NCI-H2171 treated with DMSO at 0.1 percent for 48 hours (cell line): ENCODE data around the gene GBP6.
"Not testable (repeated sequence)": the region's sequence is repeated elsewhere in the genome, so short reads cannot be mapped to it uniquely, and the experiment has no call there.

Experiments
- DNase-seq: peaks from one replicate; lab custom pipeline; 2025; lab: John Stamatoyannopoulos, UW

Gene GBP6

DNA sequence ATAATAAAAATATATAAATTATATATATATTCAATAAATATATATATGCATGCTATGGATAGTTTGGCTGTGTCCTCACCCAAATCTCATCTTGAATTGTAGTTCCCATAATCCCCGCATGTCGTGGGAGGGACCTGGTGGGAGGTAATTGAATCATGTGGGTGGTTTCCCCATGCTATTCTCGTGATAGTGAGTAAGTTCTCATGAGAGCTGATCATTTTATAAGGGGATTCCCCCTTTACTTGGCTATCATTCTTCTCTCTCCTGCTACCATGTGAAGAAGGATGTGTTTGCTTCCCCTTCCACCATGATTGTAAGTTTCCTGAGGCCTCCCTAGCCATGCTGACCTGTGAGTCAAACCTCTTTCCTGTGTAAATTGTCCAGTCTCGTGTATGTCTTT, 10.0 kb downstream of the GBP6 start:
- not testable (repeated sequence) for DNase-seq

DNA sequence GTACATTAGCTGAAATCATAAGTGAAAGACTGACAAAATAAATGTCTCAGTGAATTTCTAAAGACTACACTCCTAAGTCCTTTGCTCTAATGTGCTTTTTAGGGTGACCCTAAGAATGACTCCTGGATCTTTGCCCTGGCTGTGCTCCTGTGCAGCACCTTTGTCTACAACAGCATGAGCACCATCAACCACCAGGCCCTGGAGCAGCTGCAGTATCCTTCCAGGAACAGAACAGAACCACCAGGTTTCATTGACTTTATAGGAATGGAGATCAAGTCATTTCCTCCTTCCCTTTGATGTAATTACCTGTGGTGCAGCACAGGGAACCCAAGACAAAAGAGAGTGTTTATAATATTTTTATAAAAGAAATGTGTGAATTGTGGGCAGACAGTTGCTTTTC, 14.1 kb downstream of the GBP6 start:
- DNase-seq, result no peak

DNA sequence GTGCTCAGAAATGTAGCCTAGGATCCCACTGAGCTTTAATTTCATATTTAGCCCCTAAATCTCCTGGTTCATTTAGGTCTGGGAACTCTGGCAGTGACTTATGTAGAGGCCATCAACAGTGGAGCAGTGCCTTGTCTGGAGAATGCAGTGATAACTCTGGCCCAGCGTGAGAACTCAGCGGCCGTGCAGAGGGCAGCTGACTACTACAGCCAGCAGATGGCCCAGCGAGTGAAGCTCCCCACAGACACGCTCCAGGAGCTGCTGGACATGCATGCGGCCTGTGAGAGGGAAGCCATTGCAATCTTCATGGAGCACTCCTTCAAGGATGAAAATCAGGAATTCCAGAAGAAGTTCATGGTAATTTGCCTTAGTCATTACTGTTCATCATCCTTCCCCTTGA, 17.8 kb downstream of the GBP6 start:
- DNase-seq, result no peak

DNA sequence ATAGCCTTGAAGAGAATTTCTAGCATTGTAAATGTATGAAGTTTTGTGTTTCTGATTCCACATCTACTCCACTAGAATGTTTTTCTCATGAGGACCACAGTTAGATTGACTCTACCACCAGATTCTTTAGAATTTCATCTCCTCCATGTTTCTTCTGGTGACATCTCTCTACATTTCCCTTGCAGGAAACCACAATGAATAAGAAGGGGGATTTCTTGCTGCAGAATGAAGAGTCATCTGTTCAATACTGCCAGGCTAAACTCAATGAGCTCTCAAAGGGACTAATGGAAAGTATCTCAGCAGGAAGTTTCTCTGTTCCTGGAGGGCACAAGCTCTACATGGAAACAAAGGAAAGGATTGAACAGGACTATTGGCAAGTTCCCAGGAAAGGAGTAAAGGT, 18.6 kb downstream of the GBP6 start:
- DNase-seq, result no peak

DNA sequence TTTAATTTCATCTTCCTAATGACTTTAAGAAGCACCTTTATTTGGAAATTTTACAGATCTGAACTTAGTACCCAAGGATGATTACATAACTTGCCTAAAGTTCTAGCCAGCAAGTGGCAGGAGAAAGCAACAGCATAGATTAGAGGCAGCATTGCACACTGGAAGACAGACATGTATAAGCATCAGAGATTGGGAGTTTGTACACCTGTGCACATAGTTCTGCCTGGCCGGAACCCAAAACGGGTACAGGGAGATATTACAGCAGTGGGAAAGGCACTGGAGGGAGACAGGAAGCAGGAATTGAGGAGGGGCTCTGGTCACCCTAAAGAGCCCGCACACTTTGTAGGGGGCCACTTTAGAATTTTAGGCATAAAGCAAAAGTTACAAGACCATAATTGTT, 19.3 kb downstream of the GBP6 start:
- DNase-seq, result no peak

DNA sequence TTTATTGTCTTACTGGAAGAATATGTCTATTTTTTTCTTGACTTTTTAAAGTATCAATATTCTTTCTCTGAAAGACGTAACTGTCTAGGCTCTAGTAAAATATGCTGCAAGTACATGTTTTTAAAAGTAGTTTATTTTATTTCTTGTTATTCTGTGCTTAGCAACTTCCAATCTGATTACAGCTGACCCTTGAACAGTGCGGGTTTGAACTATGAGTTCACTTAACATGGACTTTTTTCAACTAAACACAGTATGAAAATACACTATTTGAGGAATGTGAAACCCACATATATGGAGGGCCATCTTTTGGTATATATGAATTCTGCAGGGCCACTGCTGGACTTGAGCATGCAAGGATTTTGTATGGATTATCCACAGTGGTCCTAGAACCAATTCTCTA, 26.8 kb downstream of the GBP6 start:
- DNase-seq, result no peak

DNA sequence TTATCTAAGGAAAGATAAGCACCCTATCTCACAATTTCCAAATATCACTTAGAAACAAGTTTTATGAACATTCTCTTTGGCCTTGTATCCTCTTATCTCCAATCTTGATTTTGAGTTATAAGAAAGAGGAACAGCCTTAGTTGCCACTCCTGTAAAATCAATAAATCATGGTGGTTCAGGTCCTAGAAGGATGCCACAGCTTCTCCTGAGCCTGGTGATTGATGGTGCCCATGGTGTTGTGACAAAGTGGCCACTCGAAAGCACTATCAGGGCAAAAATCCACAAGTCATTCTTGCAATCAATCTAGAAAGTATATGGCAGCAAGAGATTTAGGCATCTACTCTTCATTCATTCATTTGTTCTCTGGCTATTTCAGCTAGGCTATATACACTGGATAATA, 27.8 kb downstream of the GBP6 start:
- DNase-seq, result no peak

DNA sequence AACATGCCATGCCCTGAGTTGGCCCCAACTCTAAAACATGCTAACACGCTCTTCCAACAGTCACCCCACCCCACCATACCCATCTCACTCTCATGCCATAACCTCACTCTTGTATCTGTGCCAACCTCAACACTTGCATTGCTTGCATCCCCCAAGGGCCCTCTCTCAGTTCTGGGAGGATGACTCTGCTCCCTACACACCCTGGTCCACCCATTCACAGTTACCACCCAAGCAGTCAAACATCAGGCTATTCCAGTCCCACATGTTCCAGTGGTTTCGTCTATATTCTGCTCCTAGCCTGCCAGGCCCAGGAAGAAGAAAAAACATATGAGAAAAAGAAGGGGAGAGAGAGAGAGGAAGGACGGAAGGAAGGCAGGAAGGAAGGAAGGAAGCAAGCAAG, 31.0 kb downstream of the GBP6 start:
- no peak for DNase-seq

DNA sequence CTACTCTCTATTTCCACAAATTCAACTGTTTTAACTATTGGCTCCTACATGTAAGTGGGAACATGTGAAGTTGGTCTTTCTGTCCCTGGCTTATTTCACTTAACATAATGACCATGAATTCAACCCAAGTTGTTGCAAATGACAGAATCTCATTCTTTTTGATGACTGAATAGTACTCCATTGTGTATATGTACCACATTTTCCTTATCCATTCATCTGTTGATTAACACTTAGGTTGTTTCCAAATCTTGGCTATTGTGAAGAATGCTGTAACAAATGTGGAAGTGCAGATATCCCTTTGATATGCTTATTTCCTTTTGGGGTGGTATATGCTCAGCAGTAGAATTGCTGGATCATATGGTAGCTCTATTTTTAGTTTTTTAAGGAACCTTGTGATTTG, 33.0 kb downstream of the GBP6 start:
- no peak for DNase-seq

DNA sequence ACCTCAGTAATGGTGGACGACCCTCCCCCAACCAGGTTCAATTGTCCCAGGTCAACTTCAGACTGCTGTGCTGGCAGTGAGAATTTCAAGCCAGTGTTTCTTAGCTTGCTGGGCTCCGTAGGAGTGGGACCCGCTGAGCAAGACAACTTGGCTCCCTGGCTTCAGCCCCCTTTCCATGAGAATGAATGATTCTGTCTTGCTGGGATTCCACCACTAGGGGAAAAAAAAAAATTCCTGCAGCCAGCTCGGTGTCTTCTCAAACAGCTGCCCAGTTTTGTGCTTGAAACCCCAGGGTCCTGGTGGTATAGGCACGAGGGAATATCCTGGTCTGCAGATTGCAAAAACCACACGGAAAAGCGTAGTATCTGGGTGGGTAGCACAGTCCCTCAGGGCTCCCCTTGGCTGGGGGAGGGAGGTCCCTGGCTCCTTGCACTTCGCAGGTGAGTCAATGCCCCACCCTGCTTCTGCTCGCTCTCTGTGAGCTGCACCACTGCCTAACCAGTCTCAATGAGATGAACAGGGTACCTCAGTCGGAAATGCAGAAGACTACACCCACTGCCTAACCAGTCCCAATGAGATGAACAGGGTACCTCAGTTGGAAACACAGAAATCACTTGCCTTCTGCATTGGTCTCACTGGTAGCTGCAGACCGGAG, 41.5 kb downstream of the GBP6 start:
- no peak for DNase-seq

DNA sequence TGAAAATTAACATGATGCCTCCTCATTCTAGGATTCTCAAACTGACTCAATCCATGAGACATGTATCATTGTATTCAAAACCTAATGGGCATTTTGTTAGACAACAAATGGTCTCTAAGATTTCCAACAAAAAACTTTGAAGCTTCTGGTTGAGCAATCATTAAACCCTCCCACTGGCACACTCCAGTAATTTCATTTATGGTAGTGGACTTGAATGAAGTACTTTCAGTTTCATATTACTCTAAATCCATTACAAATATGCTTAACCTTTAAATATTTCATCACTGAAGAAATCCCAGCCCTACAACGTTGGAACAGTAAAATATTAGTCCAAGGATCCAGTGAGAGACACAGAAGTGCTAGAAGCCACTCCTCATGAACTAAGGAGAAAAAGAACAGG, 43.5 kb downstream of the GBP6 start:
- DNase-seq, result no peak

DNA sequence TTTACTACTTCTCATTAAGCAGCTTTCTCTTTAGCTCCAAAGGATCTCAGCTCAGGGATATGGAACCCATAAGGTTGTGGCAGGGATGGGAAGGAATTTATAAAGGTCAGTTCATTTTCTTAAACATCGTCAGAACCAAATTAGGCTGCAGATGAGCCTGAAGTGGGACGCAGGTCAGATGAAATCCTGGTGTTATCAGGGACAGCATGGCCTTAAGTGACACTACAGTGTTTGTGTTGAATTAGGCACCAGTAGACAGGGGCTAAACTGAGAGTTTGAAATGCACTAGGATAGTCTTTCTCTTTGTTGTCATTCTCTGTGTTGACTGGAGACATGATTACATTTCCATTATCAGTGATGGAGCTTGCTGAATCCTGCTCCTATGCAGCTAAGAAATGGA, 43.9 kb downstream of the GBP6 start:
- DNase-seq, result not testable (repeated sequence)

DNA sequence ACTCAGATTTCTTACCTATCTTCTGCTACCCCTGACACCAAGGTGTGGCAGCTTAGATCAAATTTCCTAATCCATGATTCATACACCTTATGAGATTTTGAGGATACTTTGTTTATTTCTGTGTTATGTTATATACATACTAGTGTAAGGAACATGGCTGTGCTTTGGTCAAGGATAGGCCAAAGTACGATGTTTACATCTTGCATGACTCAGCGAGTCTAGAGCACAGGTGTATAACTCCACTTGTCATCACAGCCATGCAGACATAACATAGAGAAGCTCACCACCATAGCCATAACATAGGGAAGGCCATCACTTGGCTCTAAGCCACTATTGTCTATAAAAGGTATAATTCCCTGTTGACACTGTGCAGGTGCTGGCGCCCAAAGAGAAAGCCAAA, 61.2 kb downstream of the GBP6 start:
- no peak for DNase-seq

DNA sequence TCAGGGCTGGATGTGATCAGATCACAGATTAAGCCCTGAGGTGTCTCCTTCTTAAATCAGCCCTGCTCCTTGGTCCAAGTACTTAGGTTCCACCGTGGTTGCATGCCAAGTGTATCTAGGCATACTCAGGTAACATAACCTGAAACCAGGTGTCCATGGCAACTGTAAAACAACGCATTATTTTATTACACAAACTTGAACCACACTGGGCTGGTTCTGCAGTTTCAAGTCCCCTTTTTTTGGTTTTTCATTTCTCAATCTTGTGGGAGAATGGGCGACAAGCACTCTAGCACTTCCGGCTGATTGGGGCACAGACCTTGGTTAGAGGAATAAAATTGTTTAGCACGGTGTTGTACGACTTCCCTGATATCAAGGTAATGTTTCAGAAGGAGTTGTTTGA, 65.2 kb downstream of the GBP6 start:
- no peak for DNase-seq

DNA sequence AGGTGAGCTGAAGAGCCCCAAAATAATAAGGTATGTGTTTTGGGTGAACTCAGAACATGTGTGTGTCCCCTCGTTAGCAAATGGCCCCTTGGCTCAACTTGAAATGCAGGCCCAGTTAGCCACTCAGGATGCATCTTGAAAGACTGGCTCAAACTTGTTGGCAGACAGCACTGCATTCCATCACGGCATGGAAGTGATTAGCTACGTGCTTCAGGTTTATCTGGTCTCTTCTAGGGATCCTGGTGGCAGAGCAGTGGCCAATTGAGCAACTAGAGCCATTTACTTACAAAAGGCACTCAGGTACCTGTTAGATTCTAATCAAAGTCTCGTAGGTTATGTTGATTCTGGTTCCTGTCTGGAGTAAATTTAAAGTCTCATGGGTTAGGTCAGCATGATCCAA, 65.8 kb downstream of the GBP6 start:
- DNase-seq, result not testable (repeated sequence)

DNA sequence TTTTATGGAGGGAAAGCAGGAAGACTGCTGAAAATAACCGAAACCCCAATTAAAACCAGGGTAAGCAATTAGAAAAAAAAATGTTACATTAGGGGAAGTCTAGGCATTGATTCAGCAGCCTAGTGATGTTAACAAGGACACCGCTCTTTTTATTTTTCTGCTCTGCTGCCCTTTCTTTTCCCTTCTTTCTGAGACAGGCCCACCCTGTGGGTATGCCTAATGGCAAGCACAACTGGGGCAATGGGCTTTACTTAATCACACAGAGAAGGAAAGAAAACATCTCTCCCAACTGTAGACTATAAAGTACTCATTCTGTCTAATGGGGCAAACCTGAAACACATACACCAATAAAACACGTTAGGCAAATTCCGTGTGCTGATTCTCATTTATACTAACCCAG, 69.6 kb downstream of the GBP6 start:
- DNase-seq, result no peak

DNA sequence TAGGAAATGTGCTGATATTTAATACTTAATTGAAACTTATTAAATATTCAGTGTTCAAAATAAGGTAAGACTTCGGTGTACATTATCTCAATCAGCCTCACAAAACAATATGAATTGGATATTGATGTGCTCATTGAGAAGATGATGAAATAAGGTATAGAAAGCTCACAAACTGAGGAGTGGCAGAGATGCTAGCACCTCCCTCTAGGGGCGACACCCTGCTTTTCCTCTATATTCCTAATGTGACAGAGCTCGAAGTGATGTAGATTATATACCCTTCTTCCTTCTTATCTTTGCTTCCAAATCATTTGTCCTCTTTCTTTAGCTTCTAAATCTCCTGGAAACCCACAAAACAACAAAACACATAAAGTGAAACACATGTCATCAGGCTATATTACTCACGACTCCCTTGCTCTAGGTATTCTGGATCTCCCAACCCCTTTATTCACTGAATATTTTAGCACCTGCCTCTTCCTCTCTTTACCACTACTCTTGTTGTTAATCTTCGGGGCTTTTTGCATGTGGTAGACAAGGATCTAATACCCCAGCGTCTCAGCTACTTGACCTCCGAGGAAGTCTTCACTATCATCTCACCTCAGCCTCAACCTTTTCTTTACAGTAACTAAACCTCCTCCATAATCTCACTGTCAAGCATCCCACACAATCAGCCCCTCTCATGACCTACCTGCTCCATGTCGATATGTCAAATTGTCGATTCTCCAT, 70.4 kb downstream of the GBP6 start:
- DNase-seq, result not testable (repeated sequence)
